Activated naive CD4-positive, alpha-beta T cell treated with anti-CD3 and anti-CD28 coated beads, Interleukin-2, amount 50 U/mL, for 24 hours (primary cell): ENCODE measurements around the gene ADAMTSL5.
"Not testable (repeated sequence)": the region's sequence is repeated elsewhere in the genome, so short reads cannot be mapped to it uniquely, and the experiment has no call there.

ENCODE experiments used
- H3K27ac Mint-ChIP-seq: one replicate; pipeline ENCODE4 v1.8.0; 2021; ENCODE audit warnings: mild to moderate bottlenecking, mixed read lengths
- H3K27me3 Mint-ChIP-seq: one replicate; pipeline ENCODE4 v1.8.0; 2021; ENCODE audit warnings: mixed read lengths
- H3K36me3 Mint-ChIP-seq: one replicate; pipeline ENCODE4 v1.8.0; 2021; ENCODE audit warnings: mixed read lengths
- H3K4me1 Mint-ChIP-seq: one replicate; pipeline ENCODE4 v1.8.0; 2021; ENCODE audit warnings: mixed read lengths
- H3K4me3 Mint-ChIP-seq: one replicate; pipeline ENCODE4 v1.8.0; 2021; ENCODE audit warnings: mild to moderate bottlenecking, mixed read lengths
- H3K9me3 Mint-ChIP-seq: one replicate; pipeline ENCODE4 v1.8.0; 2021; ENCODE audit warnings: mixed read lengths

The ADAMTSL5 gene

GRCh38 chr19:1535699-1536098, 22.9 kb upstream of the ADAMTSL5 start:
- H3K36me3 Mint-ChIP-seq, H3K9me3 Mint-ChIP-seq, H3K27me3 Mint-ChIP-seq, H3K4me3 Mint-ChIP-seq, H3K4me1 Mint-ChIP-seq, H3K27ac Mint-ChIP-seq: not testable (repeated sequence)

GRCh38 chr19:1534972-1535371, 22.2 kb upstream of the ADAMTSL5 start:
- Mint-ChIP-seq H3K36me3 (no peaks in the 10 kb centered on the region), H3K27ac (no peak overlapping the region), H3K27me3 (peaks cover 7% of the 10 kb centered on the region), H3K9me3 (no peaks in the 10 kb centered on the region), H3K4me1 (no peaks in the 10 kb centered on the region), H3K4me3 (no peak overlapping the region)

- Mint-ChIP-seq H3K4me3 (no peak overlapping the region), H3K27ac (no peak overlapping the region), H3K9me3 (no peaks in the 10 kb centered on the region), H3K4me1 (no peaks in the 10 kb centered on the region), H3K36me3 (no peaks in the 10 kb centered on the region), H3K27me3 (peaks cover 6% of the 10 kb centered on the region)
Observed at GRCh38 chr19:1533510-1534150, 20.8 kb upstream of the ADAMTSL5 start.

GRCh38 chr19:1532003-1532402, 19.2 kb upstream of the ADAMTSL5 start:
- Mint-ChIP-seq H3K9me3 (no peaks in the 10 kb centered on the region), H3K27me3 (peaks cover 6% of the 10 kb centered on the region), H3K4me1 (no peaks in the 10 kb centered on the region)

GRCh38 chr19:1531587-1531986, 18.8 kb upstream of the ADAMTSL5 start:
- no peaks in the 10 kb centered on the region for H3K36me3 Mint-ChIP-seq
- peaks cover 6% of the 10 kb centered on the region for H3K27me3 Mint-ChIP-seq
- no peak overlapping the region for H3K4me3 Mint-ChIP-seq
- H3K4me1 Mint-ChIP-seq: no peaks in the 10 kb centered on the region
- no peaks in the 10 kb centered on the region for H3K9me3 Mint-ChIP-seq
- no peak overlapping the region for H3K27ac Mint-ChIP-seq

More at GRCh38 chr19:1532003-1532402, 19.2 kb upstream of the ADAMTSL5 start:
- H3K27ac Mint-ChIP-seq: no peak overlapping the region
- no peak overlapping the region for H3K4me3 Mint-ChIP-seq
- H3K36me3 Mint-ChIP-seq: no peaks in the 10 kb centered on the region

DNA sequence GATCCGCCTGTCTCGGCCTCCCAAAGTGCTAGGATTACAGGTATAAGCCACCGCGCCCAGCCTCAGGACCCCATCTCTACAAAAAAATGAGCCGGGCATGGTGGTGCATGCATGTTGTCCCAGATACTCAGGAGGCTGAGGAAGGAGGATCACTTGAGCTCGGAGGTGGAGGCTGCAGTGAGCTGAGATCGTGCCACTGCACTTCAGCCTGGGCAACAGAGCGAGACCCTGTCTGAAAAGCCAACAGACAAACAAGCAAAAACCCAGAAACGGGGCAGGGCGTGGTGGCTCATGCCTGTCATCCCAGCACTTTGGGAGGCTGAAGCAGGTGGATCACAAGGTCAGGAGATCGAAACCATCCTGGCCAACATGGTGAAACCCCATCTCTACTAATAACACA, 18.0 kb upstream of the ADAMTSL5 start:
- H3K4me1 Mint-ChIP-seq, H3K36me3 Mint-ChIP-seq, H3K9me3 Mint-ChIP-seq, H3K27ac Mint-ChIP-seq, H3K4me3 Mint-ChIP-seq: not testable (repeated sequence)
- H3K27me3 Mint-ChIP-seq: peaks cover 13% of the 10 kb centered on the region

- H3K36me3 Mint-ChIP-seq: no peaks in the 10 kb centered on the region
- H3K4me3 Mint-ChIP-seq: no peak overlapping the region
- no peaks in the 10 kb centered on the region for H3K9me3 Mint-ChIP-seq
- peaks cover 19% of the 10 kb centered on the region for H3K27me3 Mint-ChIP-seq
- peaks cover 5% of the 10 kb centered on the region for H3K4me1 Mint-ChIP-seq
- H3K27ac Mint-ChIP-seq: no peak overlapping the region
Observed at GRCh38 chr19:1529430-1529816, 16.6 kb upstream of the ADAMTSL5 start.

DNA sequence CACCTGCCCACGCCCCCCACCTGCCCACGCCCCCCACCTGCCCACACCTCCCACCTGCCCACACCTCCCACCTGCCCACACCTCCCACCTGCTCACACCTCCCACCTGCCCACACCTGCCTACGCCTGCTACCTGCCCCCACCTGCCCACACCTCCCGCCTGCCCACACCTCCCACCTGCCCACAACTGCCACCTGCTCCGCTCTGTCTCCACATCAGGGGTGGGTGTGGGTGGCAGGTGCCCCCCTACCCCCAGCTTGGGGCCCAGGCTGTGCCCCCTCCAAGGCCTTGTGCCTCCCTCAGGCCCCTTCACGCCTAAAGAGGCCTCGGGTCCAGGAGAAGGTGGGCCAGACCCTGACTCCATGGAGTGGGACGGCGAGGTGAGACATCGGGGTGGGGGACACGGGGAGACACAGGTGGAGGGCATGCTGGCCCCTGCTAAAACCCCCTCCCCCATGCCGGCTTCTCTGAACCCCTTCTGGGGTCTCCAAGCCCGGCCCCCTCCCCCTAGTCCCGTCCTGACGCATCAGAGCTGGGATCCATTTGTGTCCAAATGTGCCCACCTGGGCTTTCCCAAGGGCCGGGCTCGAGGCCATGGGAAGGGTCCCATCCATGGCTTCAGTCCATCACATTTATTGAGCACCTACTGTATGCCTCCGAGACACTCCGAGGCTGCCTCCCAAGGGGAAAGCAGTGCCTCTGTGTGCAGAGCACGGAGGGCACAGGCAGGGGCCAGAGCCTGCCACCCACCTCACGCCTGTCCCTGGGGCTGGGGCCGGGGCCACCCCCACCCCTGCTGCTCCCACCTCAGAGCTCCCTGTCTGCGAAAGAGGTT, 16.0 kb upstream of the ADAMTSL5 start:
- H3K9me3 Mint-ChIP-seq: no peaks in the 10 kb centered on the region
- no peak overlapping the region for H3K4me3 Mint-ChIP-seq
- H3K27me3 Mint-ChIP-seq: peaks cover 20% of the 10 kb centered on the region
- no peaks in the 10 kb centered on the region for H3K36me3 Mint-ChIP-seq
- no peak overlapping the region for H3K27ac Mint-ChIP-seq
- peaks cover 6% of the 10 kb centered on the region for H3K4me1 Mint-ChIP-seq

DNA sequence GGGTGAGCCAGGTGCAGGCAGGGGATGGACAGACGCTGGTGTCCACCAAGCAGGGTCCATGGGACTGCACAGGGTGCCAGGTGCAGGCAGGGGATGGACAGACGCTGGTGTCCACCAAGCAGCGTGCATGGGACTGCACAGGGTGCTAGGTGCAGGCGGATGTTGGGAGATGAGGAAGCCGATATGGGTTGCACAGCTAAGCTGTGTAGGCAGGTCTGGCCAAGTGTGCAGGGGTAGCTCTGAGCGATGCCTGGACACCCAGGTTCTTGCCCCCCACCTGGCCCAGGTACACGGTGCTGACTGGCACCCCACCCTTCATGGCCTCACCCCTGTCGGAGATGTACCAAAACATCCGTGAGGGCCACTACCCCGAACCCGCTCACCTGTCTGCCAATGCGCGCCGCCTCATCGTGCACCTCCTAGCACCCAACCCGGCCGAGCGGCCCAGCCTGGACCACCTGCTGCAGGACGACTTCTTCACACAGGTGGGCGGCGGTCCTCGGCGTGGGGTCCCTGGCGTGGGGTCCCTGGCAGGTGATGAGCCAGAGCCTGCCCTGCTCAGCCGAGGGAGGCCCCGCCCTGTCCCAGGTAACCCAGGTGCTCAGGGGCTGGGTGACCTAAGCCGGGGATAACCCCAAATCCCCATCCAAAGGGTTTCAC, 15.0 kb upstream of the ADAMTSL5 start:
- H3K9me3 Mint-ChIP-seq: no peaks in the 10 kb centered on the region
- H3K27ac Mint-ChIP-seq: peak overlapping the region; percentile 65
- no peak overlapping the region for H3K4me3 Mint-ChIP-seq
- no peaks in the 10 kb centered on the region for H3K36me3 Mint-ChIP-seq
- H3K27me3 Mint-ChIP-seq: peaks cover 21% of the 10 kb centered on the region
- H3K4me1 Mint-ChIP-seq: peaks cover 6% of the 10 kb centered on the region

- Mint-ChIP-seq H3K27me3 (peaks cover 21% of the 10 kb centered on the region), H3K4me3 (no peak overlapping the region), H3K27ac (peak overlapping the region; percentile 65), H3K36me3 (no peaks in the 10 kb centered on the region), H3K9me3 (no peaks in the 10 kb centered on the region), H3K4me1 (peaks cover 6% of the 10 kb centered on the region)
Observed at GRCh38 chr19:1526979-1527649, 14.3 kb upstream of the ADAMTSL5 start.

GRCh38 chr19:1526066-1526778, 13.4 kb upstream of the ADAMTSL5 start:
- Mint-ChIP-seq H3K36me3 (no peaks in the 10 kb centered on the region), H3K27ac (no peak overlapping the region), H3K4me1 (peaks cover 6% of the 10 kb centered on the region), H3K27me3 (peaks cover 20% of the 10 kb centered on the region), H3K4me3 (no peak overlapping the region), H3K9me3 (no peaks in the 10 kb centered on the region)

GRCh38 chr19:1525343-1525742, 12.5 kb upstream of the ADAMTSL5 start:
- no peaks in the 10 kb centered on the region for H3K36me3 Mint-ChIP-seq
- no peak overlapping the region for H3K4me3 Mint-ChIP-seq
- H3K27me3 Mint-ChIP-seq: peaks cover 20% of the 10 kb centered on the region
- peaks cover 6% of the 10 kb centered on the region for H3K4me1 Mint-ChIP-seq
- no peak overlapping the region for H3K27ac Mint-ChIP-seq
- no peaks in the 10 kb centered on the region for H3K9me3 Mint-ChIP-seq

GRCh38 chr19:1524972-1525325, 12.1 kb upstream of the ADAMTSL5 start:
- H3K27me3 Mint-ChIP-seq: peaks cover 20% of the 10 kb centered on the region
- no peaks in the 10 kb centered on the region for H3K36me3 Mint-ChIP-seq
- peaks cover 6% of the 10 kb centered on the region for H3K4me1 Mint-ChIP-seq
- no peak overlapping the region for H3K27ac Mint-ChIP-seq
- no peaks in the 10 kb centered on the region for H3K9me3 Mint-ChIP-seq
- H3K4me3 Mint-ChIP-seq: peak overlapping the region; percentile 41

GRCh38 chr19:1524287-1524971, 11.6 kb upstream of the ADAMTSL5 start:
- H3K4me3 Mint-ChIP-seq: peak overlapping the region; percentile 41
- no peaks in the 10 kb centered on the region for H3K36me3 Mint-ChIP-seq
- peaks cover 6% of the 10 kb centered on the region for H3K4me1 Mint-ChIP-seq
- no peak overlapping the region for H3K27ac Mint-ChIP-seq
- H3K27me3 Mint-ChIP-seq: peaks cover 20% of the 10 kb centered on the region
- no peaks in the 10 kb centered on the region for H3K9me3 Mint-ChIP-seq
